RWPE2 (cell line): ENCODE results near the gene SPACA5.
"Not testable (repeated sequence)": the region's sequence is repeated elsewhere in the genome, so short reads cannot be mapped to it uniquely, and the experiment has no call there.

ENCODE experiments used
- ATAC-seq: fragments of 200-7000 bp; cut with Tn5 transposase; 3 replicates; pipeline ENCODE4 v1.9.1; 2021; ENCODE audit warnings: low read depth
- DNase-seq: peaks from one replicate; pipeline ENCODE4 v3.0.0-alpha.2; 2020; ENCODE audit warnings: low spot score
- H3K27ac ChIP-seq: fragments of 450-650 bp; 2 replicates; pipeline ENCODE4 v1.5.1; 2017; ENCODE audit warnings: mild to moderate bottlenecking; ENCODE audit not compliant: poor library complexity, severe bottlenecking
- H3K27me3 ChIP-seq: fragments of 250-450 bp; sonication (Bioruptor Pico); 2 replicates; pipeline ENCODE4 v1.5.1; 2021; ENCODE audit warnings: mild to moderate bottlenecking, moderate library complexity; ENCODE audit not compliant: insufficient read depth, poor library complexity, severe bottlenecking
- H3K36me3 ChIP-seq: fragments of 250-450 bp; sonication (Bioruptor Pico); 2 replicates; pipeline ENCODE4 v1.5.1; 2020; ENCODE audit warnings: low read depth, mild to moderate bottlenecking, moderate library complexity
- H3K4me1 ChIP-seq: fragments of 250-450 bp; sonication (Bioruptor Pico); 2 replicates; pipeline ENCODE4 v1.5.1; 2021; ENCODE audit warnings: mild to moderate bottlenecking, moderate library complexity; ENCODE audit not compliant: insufficient read depth, poor library complexity, severe bottlenecking
- H3K4me3 ChIP-seq: fragments of 250-450 bp; sonication (Bioruptor Pico); 2 replicates; pipeline ENCODE4 v1.5.1; 2021; ENCODE audit warnings: mild to moderate bottlenecking, moderate library complexity; ENCODE audit not compliant: severe bottlenecking
- H3K9me3 ChIP-seq: fragments of 250-450 bp; sonication (Bioruptor Pico); 2 replicates; pipeline ENCODE4 v1.5.1; 2021; ENCODE audit warnings: mild to moderate bottlenecking, moderate library complexity; ENCODE audit not compliant: severe bottlenecking
- TF ChIP-seq, protein P1 (sequence below): fragments of 450-650 bp; IDR thresholded peaks from one replicate; pipeline ENCODE4 v1.5.1; 2017; ENCODE audit warnings: mild to moderate bottlenecking, moderate library complexity; ENCODE audit not compliant: poor library complexity, severe bottlenecking

Gene SPACA5

GRCh38 chrX:48001260-48001659 is 5.5 kb upstream of the SPACA5 start:
- no peak overlapping the region for H3K4me3 ChIP-seq
- no peak overlapping the region for H3K27ac ChIP-seq
- no peak for ATAC-seq
- TF ChIP-seq, protein P1, sequence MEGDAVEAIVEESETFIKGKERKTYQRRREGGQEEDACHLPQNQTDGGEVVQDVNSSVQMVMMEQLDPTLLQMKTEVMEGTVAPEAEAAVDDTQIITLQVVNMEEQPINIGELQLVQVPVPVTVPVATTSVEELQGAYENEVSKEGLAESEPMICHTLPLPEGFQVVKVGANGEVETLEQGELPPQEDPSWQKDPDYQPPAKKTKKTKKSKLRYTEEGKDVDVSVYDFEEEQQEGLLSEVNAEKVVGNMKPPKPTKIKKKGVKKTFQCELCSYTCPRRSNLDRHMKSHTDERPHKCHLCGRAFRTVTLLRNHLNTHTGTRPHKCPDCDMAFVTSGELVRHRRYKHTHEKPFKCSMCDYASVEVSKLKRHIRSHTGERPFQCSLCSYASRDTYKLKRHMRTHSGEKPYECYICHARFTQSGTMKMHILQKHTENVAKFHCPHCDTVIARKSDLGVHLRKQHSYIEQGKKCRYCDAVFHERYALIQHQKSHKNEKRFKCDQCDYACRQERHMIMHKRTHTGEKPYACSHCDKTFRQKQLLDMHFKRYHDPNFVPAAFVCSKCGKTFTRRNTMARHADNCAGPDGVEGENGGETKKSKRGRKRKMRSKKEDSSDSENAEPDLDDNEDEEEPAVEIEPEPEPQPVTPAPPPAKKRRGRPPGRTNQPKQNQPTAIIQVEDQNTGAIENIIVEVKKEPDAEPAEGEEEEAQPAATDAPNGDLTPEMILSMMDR = no peak
- no peak for DNase-seq
- H3K27me3 ChIP-seq = no peaks in the 10 kb centered on the region
- H3K9me3 ChIP-seq = no peaks in the 10 kb centered on the region
- H3K36me3 ChIP-seq = no peaks in the 10 kb centered on the region; the same call in 1 of the 2 replicates
- no peaks in the 10 kb centered on the region for H3K4me1 ChIP-seq

DNA sequence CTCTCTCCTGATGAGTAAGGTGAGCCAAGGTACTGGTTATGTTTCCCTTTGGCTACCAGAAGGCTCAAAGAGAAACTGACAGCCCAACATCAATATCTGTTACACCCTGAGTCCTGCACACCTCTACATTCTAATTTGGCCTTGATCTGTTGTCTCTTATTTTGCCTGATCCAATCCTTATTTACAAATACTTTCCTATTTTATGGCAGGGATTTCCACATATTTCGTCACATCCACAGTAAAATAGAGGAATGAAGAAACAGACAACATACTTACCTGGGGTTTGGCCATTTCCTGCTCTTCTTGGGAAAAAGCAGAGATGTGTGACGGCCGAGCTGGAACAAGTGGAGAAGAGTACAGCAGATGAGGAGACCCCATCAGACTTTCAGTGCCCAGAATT is 4.5 kb upstream of the SPACA5 start:
- no peaks in the 10 kb centered on the region for H3K9me3 ChIP-seq
- H3K36me3 ChIP-seq = no peaks in the 10 kb centered on the region; the same call in 1 of the 2 replicates
- H3K27ac ChIP-seq = no peak overlapping the region
- ATAC-seq = no peak
- H3K4me3 ChIP-seq = no peak overlapping the region
- no peak for DNase-seq
- TF ChIP-seq, protein P1 = no peak
- H3K27me3 ChIP-seq = no peaks in the 10 kb centered on the region
- no peaks in the 10 kb centered on the region for H3K4me1 ChIP-seq

GRCh38 chrX:48002929-48003328 is 3.9 kb upstream of the SPACA5 start:
- Histone ChIP-seq H3K27me3 (no peaks in the 10 kb centered on the region), H3K27ac (no peak overlapping the region), H3K4me1 (no peaks in the 10 kb centered on the region), H3K4me3 (peak overlapping the region; percentile 48), H3K9me3 (no peaks in the 10 kb centered on the region), H3K36me3 (no peaks in the 10 kb centered on the region; the same call in 1 of the 2 replicates)
- TF ChIP-seq, protein P1 = no peak
- ATAC-seq (no peak), DNase-seq (no peak)

DNA sequence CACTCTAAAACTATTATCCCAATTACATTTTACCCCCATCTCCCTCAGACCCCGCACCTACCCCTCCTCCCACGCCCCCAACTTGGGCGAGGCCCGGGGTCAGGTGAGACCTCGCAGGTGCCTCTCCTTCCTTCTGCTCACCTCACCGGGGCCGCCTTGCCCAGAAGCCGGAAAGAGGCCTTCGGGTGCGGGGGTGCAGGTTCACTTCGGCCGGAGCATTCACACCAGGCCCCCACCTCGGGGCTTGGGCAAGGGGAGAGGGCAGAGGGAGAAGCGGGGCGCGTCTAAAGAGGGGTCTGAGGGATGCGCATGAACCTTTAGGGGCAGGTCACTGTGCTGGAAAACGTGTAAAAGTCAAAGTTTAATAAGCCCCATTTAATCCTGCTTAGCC is 3.4 kb upstream of the SPACA5 start:
- Histone ChIP-seq H3K4me3 (peak overlapping the region; percentile 48), H3K9me3 (no peaks in the 10 kb centered on the region), H3K36me3 (no peaks in the 10 kb centered on the region; the same call in 1 of the 2 replicates), H3K4me1 (no peaks in the 10 kb centered on the region), H3K27ac (no peak overlapping the region), H3K27me3 (no peaks in the 10 kb centered on the region)
- TF ChIP-seq, protein P1 = no peak
- no peak for ATAC-seq
- no peak for DNase-seq

DNA sequence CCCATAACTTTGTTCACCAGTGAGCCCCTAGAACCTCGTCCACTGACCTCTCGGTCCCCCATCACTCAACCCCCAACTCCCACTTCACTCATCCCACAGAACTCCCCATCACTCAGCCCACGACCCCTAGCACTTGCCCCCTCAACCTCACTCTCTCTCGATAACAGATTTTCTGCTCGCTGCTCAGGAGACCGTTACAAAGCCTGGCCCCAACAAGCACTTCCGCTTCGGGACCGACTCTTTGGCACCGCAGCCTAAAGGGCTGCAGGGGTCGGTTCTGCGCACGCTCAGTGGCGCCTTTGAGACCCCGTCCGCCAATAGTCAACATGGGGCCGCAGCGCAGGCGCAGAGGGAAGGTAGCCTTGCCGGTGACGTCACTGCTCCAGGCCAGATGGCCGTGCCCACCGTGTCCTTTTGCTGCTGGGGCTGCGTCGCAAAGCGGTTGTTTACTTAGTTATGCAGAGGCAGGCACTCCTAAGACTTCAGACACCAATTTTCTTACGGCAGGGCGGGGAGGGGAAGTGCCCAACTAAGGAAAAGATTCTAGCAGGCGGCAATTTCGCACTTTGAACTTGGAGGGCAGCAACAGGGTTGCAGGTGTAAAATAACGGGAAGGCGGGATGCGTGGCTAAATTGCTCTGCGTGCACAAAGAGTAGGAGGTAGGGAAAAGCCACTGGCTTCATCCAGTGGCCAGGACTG is 2.9 kb upstream of the SPACA5 start, which contains the start of gene ZNF182:
TSS of gene ZNF182 (minus strand) at position 232 of the 700 bp plus-strand sequence. CDS start 1,380 bp downstream, outside the sequence.
- Histone ChIP-seq H3K4me3 (peak within 1 kb of the TSS; percentile 48), H3K9me3 (no peaks in the 10 kb centered on the region), H3K36me3 (no peaks in the 10 kb centered on the region; the same call in 1 of the 2 replicates), H3K4me1 (no peaks in the 10 kb centered on the region), H3K27ac (no peak within 1 kb of the TSS), H3K27me3 (no peaks in the 10 kb centered on the region)
- TF ChIP-seq, protein P1 = no peak
- DNase-seq = peak; percentile 84
- ATAC-seq = peak; percentile 91

DNA sequence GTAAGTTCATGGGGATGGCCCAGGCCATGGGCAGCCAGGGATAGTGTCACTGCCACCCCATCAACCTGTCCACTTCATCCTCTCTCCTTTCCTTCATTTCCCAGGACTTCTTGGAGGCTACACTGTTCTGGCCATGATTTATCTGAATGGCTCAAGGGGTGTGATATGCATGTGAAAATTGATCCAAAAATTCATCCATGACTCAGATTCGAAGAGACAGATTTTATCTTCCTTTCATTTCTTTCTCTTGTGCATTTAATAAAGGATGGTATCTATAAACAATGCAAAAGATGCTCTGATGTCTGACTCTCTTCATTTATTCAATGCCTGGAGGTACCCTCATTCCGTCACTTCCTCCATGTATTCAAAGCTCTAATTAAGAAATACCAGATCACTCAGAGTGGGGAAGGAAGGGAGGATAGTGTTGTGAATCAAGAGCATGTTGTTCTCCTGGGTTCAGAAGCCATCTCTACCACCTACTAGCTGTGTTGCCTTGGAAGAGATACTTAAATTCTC is 2.7 kb downstream of the SPACA5 start:
- not testable (repeated sequence) for H3K27ac ChIP-seq, H3K4me1 ChIP-seq, H3K4me3 ChIP-seq, DNase-seq, H3K27me3 ChIP-seq, H3K36me3 ChIP-seq, ATAC-seq, H3K9me3 ChIP-seq
